H9 (cell line): ENCODE measurements around the gene DPH1. TPM values are rescaled to one million over a fixed set of nuclear protein-coding genes. Genes with fewer than 3 reads are reported as not detected.

ENCODE experiments used
- DNase-seq: peaks from one replicate; pipeline ENCODE4 v3.0.0-alpha.2; 2017
- H2AFZ ChIP-seq: one replicate; pipeline ENCODE4 v1.6.1; 2013; ENCODE audit warnings: mild to moderate bottlenecking, low read length, control low read depth, moderate library complexity
- H2AK5ac ChIP-seq: 2 replicates; pipeline ENCODE4 v1.6.1; 2013; ENCODE audit warnings: low read length, control low read depth, mixed read lengths; ENCODE audit not compliant: insufficient read length
- H2BK120ac ChIP-seq: one replicate; pipeline ENCODE4 v1.6.1; 2013; ENCODE audit warnings: low read depth, mild to moderate bottlenecking, low read length, control low read depth, inconsistent platforms; ENCODE audit not compliant: poor library complexity, severe bottlenecking
- H2BK12ac ChIP-seq: 2 replicates; pipeline ENCODE4 v1.6.1; 2013; ENCODE audit warnings: low read length, control low read depth, mixed read lengths, low read depth; ENCODE audit not compliant: insufficient read length
- H2BK15ac ChIP-seq: 2 replicates; pipeline ENCODE4 v1.6.1; 2013; ENCODE audit warnings: low read depth, low read length, control low read depth
- H2BK20ac ChIP-seq: one replicate; pipeline ENCODE4 v1.6.1; 2013; ENCODE audit warnings: low read depth, mild to moderate bottlenecking, low read length, control low read depth, inconsistent platforms; ENCODE audit not compliant: poor library complexity, severe bottlenecking
- H2BK5ac ChIP-seq: 2 replicates; pipeline ENCODE4 v1.6.1; 2013; ENCODE audit warnings: low read length, control low read depth, mixed read lengths; ENCODE audit not compliant: insufficient read length
- H3K14ac ChIP-seq: 2 replicates; pipeline ENCODE4 v1.6.1; 2013; ENCODE audit warnings: low read length, control low read depth; ENCODE audit not compliant: insufficient read depth
- H3K18ac ChIP-seq: 2 replicates; pipeline ENCODE4 v1.6.1; 2013; ENCODE audit warnings: low read depth, mild to moderate bottlenecking, mixed read lengths, low read length, control low read depth; ENCODE audit not compliant: insufficient read length
- H3K23ac ChIP-seq: 2 replicates; pipeline ENCODE4 v1.6.1; 2013; ENCODE audit warnings: low read length, control low read depth, mixed read lengths, low read depth; ENCODE audit not compliant: insufficient read length
- H3K23me2 ChIP-seq: 2 replicates; pipeline ENCODE4 v1.6.1; 2013; ENCODE audit warnings: low read depth, mild to moderate bottlenecking, mixed read lengths, low read length, control low read depth; ENCODE audit not compliant: insufficient read length, poor library complexity, severe bottlenecking
- H3K27ac ChIP-seq: 2 replicates; pipeline ENCODE4 v1.5.1; 2013; ENCODE audit warnings: low read length, control low read depth, mixed read lengths, low read depth; ENCODE audit not compliant: insufficient read length
- H3K27me3 ChIP-seq: 2 replicates; pipeline ENCODE4 v1.6.1; 2013; ENCODE audit warnings: low read length, control low read depth, inconsistent platforms; ENCODE audit not compliant: insufficient read depth
- H3K4ac ChIP-seq: 2 replicates; pipeline ENCODE4 v1.6.1; 2013; ENCODE audit warnings: low read depth, mild to moderate bottlenecking, control low read depth, inconsistent platforms, low read length, moderate library complexity
- H3K4me1 ChIP-seq: 2 replicates; pipeline ENCODE4 v1.6.1; 2013; ENCODE audit warnings: low read length, control low read depth, inconsistent platforms; ENCODE audit not compliant: insufficient read depth
- H3K4me2 ChIP-seq: 2 replicates; pipeline ENCODE4 v1.6.1; 2013; ENCODE audit warnings: low read length, control low read depth, mixed read lengths; ENCODE audit not compliant: insufficient read length, insufficient read depth
- H3K56ac ChIP-seq: 2 replicates; pipeline ENCODE4 v1.6.1; 2013; ENCODE audit warnings: low read depth, mild to moderate bottlenecking, mixed read lengths, low read length, control low read depth; ENCODE audit not compliant: insufficient read length
- H3K79me1 ChIP-seq: 2 replicates; pipeline ENCODE4 v1.6.1; 2013; ENCODE audit warnings: low read depth, mild to moderate bottlenecking, moderate library complexity, low read length, control low read depth, inconsistent platforms; ENCODE audit not compliant: insufficient read depth, poor library complexity, severe bottlenecking
- H3K79me2 ChIP-seq: 2 replicates; pipeline ENCODE4 v1.6.1; 2013; ENCODE audit warnings: low read length, control low read depth, inconsistent platforms; ENCODE audit not compliant: insufficient read depth
- H3K9ac ChIP-seq: 2 replicates; pipeline ENCODE4 v1.6.1; 2013; ENCODE audit warnings: low read length, control low read depth, mixed read lengths; ENCODE audit not compliant: insufficient read length; ENCODE audit errors: extremely low read depth
- H3K9me3 ChIP-seq: one replicate; pipeline ENCODE4 v1.6.1; 2013; ENCODE audit warnings: low read depth, low read length, inconsistent platforms; ENCODE audit not compliant: control insufficient read depth
- H3T11ph ChIP-seq: one replicate; pipeline ENCODE4 v1.6.1; 2013; ENCODE audit warnings: mild to moderate bottlenecking, low read length, control low read depth, inconsistent platforms
- H4K20me1 ChIP-seq: one replicate; pipeline ENCODE4 v1.6.1; 2013; ENCODE audit not compliant: control insufficient read depth, insufficient read length, insufficient read depth
- H4K5ac ChIP-seq: 2 replicates; pipeline ENCODE4 v1.6.1; 2013; ENCODE audit warnings: low read depth, mild to moderate bottlenecking, mixed read lengths, low read length, control low read depth; ENCODE audit not compliant: insufficient read length
- H4K8ac ChIP-seq: replicated peaks from 2 replicates; pipeline ENCODE4 v1.6.1; 2013; ENCODE audit warnings: low read length, control low read depth, mixed read lengths, low read depth; ENCODE audit not compliant: insufficient read length
- H4K91ac ChIP-seq: 2 replicates; pipeline ENCODE4 v1.6.1; 2013; ENCODE audit warnings: low read depth, mild to moderate bottlenecking, moderate library complexity, mixed read lengths, low read length, control low read depth; ENCODE audit not compliant: insufficient read length
- H3K27ac Mint-ChIP-seq, 3 experiments: 2 replicates in 2 of 3; 3 replicates in 1 of 3; pipeline ENCODE4 v1.8.0; 2020 to 2021; ENCODE audit warnings: mixed read lengths in 3 of 3, mild to moderate bottlenecking in 1 of 3, moderate library complexity in 1 of 3
- H3K27me3 Mint-ChIP-seq: 2 replicates; pipeline ENCODE4 v1.8.0; 2021; ENCODE audit warnings: low read depth, mild to moderate bottlenecking, moderate library complexity, mixed read lengths
- H3K36me3 Mint-ChIP-seq, 3 experiments: 2 replicates in 2 of 3; 3 replicates in 1 of 3; pipeline ENCODE4 v1.8.0; 2020 to 2021; ENCODE audit warnings: low read depth in 3 of 3, mixed read lengths in 3 of 3; ENCODE audit not compliant: insufficient read depth in 1 of 3
- H3K4me1 Mint-ChIP-seq, 2 experiments: 2 replicates each; pipeline ENCODE4 v1.8.0; 2020; ENCODE audit warnings: mixed read lengths in 2 of 2
- H3K4me3 Mint-ChIP-seq, 2 experiments: 2 replicates in 1 of 2; 3 replicates in 1 of 2; pipeline ENCODE4 v1.8.0; 2020 to 2021; ENCODE audit warnings: mild to moderate bottlenecking in 2 of 2, mixed read lengths in 2 of 2, moderate library complexity in 1 of 2
- H3K9me3 Mint-ChIP-seq, 2 experiments: 2 replicates in 1 of 2; 3 replicates in 1 of 2; pipeline ENCODE4 v1.8.0; 2020; ENCODE audit warnings: mild to moderate bottlenecking in 2 of 2, mixed read lengths in 2 of 2, moderate library complexity in 1 of 2
- CTCF ChIP-seq: fragments of 200-600 bp; sonication (generic); conservative IDR thresholded peaks from 3 replicates; pipeline ENCODE4 v1.8.0; 2021; ENCODE audit warnings: antibody characterized with exemption, mild to moderate bottlenecking
- WGBS: extraction: QIAGEN DNeasy Blood & Tissue Kit; methylation state at CpG from one replicate; pipeline ENCODE4 v1.1.7; 2013; ENCODE audit warnings: missing lambda C conversion rate, low lambda C conversion rate, mixed read lengths; ENCODE audit not compliant: insufficient read length; ENCODE audit errors: extremely low coverage; 5-methylcytosine and 5-hydroxymethylcytosine counted together
- total RNA-seq: library from RNA; stranded (reverse); gene quantifications from 2 replicates; pipeline ENCODE4 v1.2.1, GENCODE V29; 2021

DPH1 gene
- total RNA-seq, 1 experiment from 2014 or later = 27.5 TPM

- Histone ChIP-seq H3K4me1 (no peaks in the 10 kb centered on the region), H3K23me2 (no peaks in the 10 kb centered on the region), H3K27ac (no peak overlapping the region), H2AFZ (no peak overlapping the region), H2AK5ac (no peak overlapping the region), H3K79me2 (no peaks in the 10 kb centered on the region), H3K18ac (no peak overlapping the region), H3K9ac (no peak overlapping the region), H2BK120ac (no peak overlapping the region), H3K23ac (no peak overlapping the region), H2BK20ac (no peak overlapping the region), H3K14ac (no peak overlapping the region), H4K8ac (no peak overlapping the region), H3K56ac (no peak overlapping the region), H3K27me3 (peaks cover 27% of the 10 kb centered on the region), H2BK12ac (no peak overlapping the region), H3T11ph (no peak overlapping the region), H4K20me1 (no peaks in the 10 kb centered on the region), H3K4ac (no peak overlapping the region), H3K9me3 (no peaks in the 10 kb centered on the region), H3K4me2 (no peak overlapping the region), H4K5ac (no peak overlapping the region), H2BK15ac (no peak overlapping the region), H3K79me1 (no peaks in the 10 kb centered on the region), H2BK5ac (no peak overlapping the region), H4K91ac (no peak overlapping the region)
- DNase-seq = no peak
- no peaks in the 10 kb centered on the region for H3K9me3 Mint-ChIP-seq
- H3K4me3 Mint-ChIP-seq = no peak overlapping the region
- peaks cover 7 to 19% (median 13%) of the 10 kb centered on the region in 3 experiments for H3K36me3 Mint-ChIP-seq
- H3K27me3 Mint-ChIP-seq = peaks cover 51% of the 10 kb centered on the region
- H3K27ac Mint-ChIP-seq = no peak overlapping the region
- peaks cover 8 to 11% of the 10 kb centered on the region in 2 experiments for H3K4me1 Mint-ChIP-seq
- no CpG with 5 or more reads among the region's 6 CpGs for WGBS
- no peak for TF ChIP-seq CTCF
These were observed 17.6 kb downstream of the DPH1 start for GRCh38 chr17:2047590-2047989.
